ENCODE results near the gene NAALADL1.

Gene NAALADL1

GRCh38 chr11:65085446-65085845 is 27.1 kb upstream of the NAALADL1 start:
- H3K9me3 ChIP-seq (ENCODE audit: control insufficient read depth, insufficient read depth, low read length) = no peaks in the 10 kb centered on the region
- H3F3A ChIP-seq (ENCODE audit: control insufficient read depth, insufficient read depth) = 0 out of 2 replicates have a peak, but pooled peaks cover 2% of the 10 kb centered on the region
- peaks cover 60% of the 10 kb centered on the region for H3K36me3 ChIP-seq (ENCODE audit: control insufficient read depth, low read length)
- peaks cover 33% of the 10 kb centered on the region for H3K4me1 ChIP-seq (ENCODE audit: control insufficient read depth, low read length)
- TF ChIP-seq CTCF (IDR thresholded peaks at IDR 0.05; ENCODE audit: low read depth, low read length, poor library complexity, severe bottlenecking) (no peak), EZH2phosphoT487 (IDR thresholded peaks at IDR 0.05; ENCODE audit: borderline replicate concordance, low read length) (no peak)
- peak overlapping the region; percentile 90; the same call in 1 of the 2 replicates for H3K4me3 ChIP-seq (ENCODE audit: low read length)
- no peak overlapping the region for H3K27ac ChIP-seq (ENCODE audit: low read depth, low read length)
- no peaks in the 10 kb centered on the region for H3K27me3 ChIP-seq (ENCODE audit: control insufficient read depth, low read length)
- no peaks in the 10 kb centered on the region for H3K9me2 ChIP-seq (replicated peaks; ENCODE audit: control insufficient read depth, low read length)
- H3K4me2 ChIP-seq (ENCODE audit: low read length) = 0 out of 2 replicates have a peak overlapping the region, but pooled peaks have one; percentile 85
- peaks cover 49% of the 10 kb centered on the region for H3K79me2 ChIP-seq (ENCODE audit: control insufficient read depth, low read length)
- no peaks in the 10 kb centered on the region for H4K20me1 ChIP-seq (ENCODE audit: control insufficient read depth, insufficient read depth, low read depth, low read length)

GRCh38 chr11:65084598-65085375 is 26.4 kb upstream of the NAALADL1 start:
- peak overlapping the region; percentile 70; the same call in 1 of the 2 replicates for H3K27ac ChIP-seq (ENCODE audit: low read depth, low read length)
- peaks cover 65% of the 10 kb centered on the region for H3K36me3 ChIP-seq (ENCODE audit: control insufficient read depth, low read length)
- TF ChIP-seq EZH2phosphoT487 (IDR thresholded peaks at IDR 0.05; ENCODE audit: borderline replicate concordance, low read length) (no peak), CTCF (IDR thresholded peaks at IDR 0.05; ENCODE audit: low read depth, low read length, poor library complexity, severe bottlenecking) (no peak)
- no peaks in the 10 kb centered on the region for H3K9me2 ChIP-seq (replicated peaks; ENCODE audit: control insufficient read depth, low read length)
- H3F3A ChIP-seq (ENCODE audit: control insufficient read depth, insufficient read depth) = 0 out of 2 replicates have a peak, but pooled peaks cover 2% of the 10 kb centered on the region
- peak overlapping the region; percentile 85 for H3K4me2 ChIP-seq (ENCODE audit: low read length)
- H3K79me2 ChIP-seq (ENCODE audit: control insufficient read depth, low read length) = peaks cover 54% of the 10 kb centered on the region
- no peaks in the 10 kb centered on the region for H3K27me3 ChIP-seq (ENCODE audit: control insufficient read depth, low read length)
- H3K9me3 ChIP-seq (ENCODE audit: control insufficient read depth, insufficient read depth, low read length) = no peaks in the 10 kb centered on the region
- no peaks in the 10 kb centered on the region for H4K20me1 ChIP-seq (ENCODE audit: control insufficient read depth, insufficient read depth, low read depth, low read length)
- H3K4me3 ChIP-seq (ENCODE audit: low read length) = peak overlapping the region; percentile 90
- peaks cover 37% of the 10 kb centered on the region for H3K4me1 ChIP-seq (ENCODE audit: control insufficient read depth, low read length)

- H3F3A ChIP-seq (ENCODE audit: control insufficient read depth, insufficient read depth) = 0 out of 2 replicates have a peak, but pooled peaks cover 2% of the 10 kb centered on the region
- H4K20me1 ChIP-seq (ENCODE audit: control insufficient read depth, insufficient read depth, low read depth, low read length) = no peaks in the 10 kb centered on the region
- H3K9me2 ChIP-seq (replicated peaks; ENCODE audit: control insufficient read depth, low read length) = no peaks in the 10 kb centered on the region
- H3K4me3 ChIP-seq (ENCODE audit: low read length) = peak within 1 kb of the TSS; percentile 90
- H3K27me3 ChIP-seq (ENCODE audit: control insufficient read depth, low read length) = no peaks in the 10 kb centered on the region
- peaks cover 61% of the 10 kb centered on the region for H3K79me2 ChIP-seq (ENCODE audit: control insufficient read depth, low read length)
- no peak for TF ChIP-seq EZH2phosphoT487 (IDR thresholded peaks at IDR 0.05; ENCODE audit: borderline replicate concordance, low read length)
- TF ChIP-seq CTCF (IDR thresholded peaks at IDR 0.05; ENCODE audit: low read depth, low read length, poor library complexity, severe bottlenecking) = no peak
- peaks cover 73% of the 10 kb centered on the region for H3K36me3 ChIP-seq (ENCODE audit: control insufficient read depth, low read length)
- peak within 1 kb of the TSS; percentile 70 for H3K27ac ChIP-seq (ENCODE audit: low read depth, low read length)
- H3K4me1 ChIP-seq (ENCODE audit: control insufficient read depth, low read length) = peaks cover 42% of the 10 kb centered on the region
- no peaks in the 10 kb centered on the region for H3K9me3 ChIP-seq (ENCODE audit: control insufficient read depth, insufficient read depth, low read length)
- peak within 1 kb of the TSS; percentile 85 for H3K4me2 ChIP-seq (ENCODE audit: low read length)
These were observed 25.7 kb upstream of the NAALADL1 start, which contains the start of the genes CDCA5 and ZFPL1 for GRCh38 chr11:65083834-65084597. Gene CDCA5, minus strand, starts transcription at chr11:65084040. Its CDS starts 62 bp downstream, at chr11:65083978. Gene ZFPL1, plus strand, starts transcription at chr11:65084222. Its CDS starts 477 bp downstream, at chr11:65084699.
